ENCODE data around the gene TMEM267.
"Not testable (repeated sequence)": the region's sequence is repeated elsewhere in the genome, so short reads cannot be mapped to it uniquely, and the experiment has no call there.

TMEM267 gene

DNA sequence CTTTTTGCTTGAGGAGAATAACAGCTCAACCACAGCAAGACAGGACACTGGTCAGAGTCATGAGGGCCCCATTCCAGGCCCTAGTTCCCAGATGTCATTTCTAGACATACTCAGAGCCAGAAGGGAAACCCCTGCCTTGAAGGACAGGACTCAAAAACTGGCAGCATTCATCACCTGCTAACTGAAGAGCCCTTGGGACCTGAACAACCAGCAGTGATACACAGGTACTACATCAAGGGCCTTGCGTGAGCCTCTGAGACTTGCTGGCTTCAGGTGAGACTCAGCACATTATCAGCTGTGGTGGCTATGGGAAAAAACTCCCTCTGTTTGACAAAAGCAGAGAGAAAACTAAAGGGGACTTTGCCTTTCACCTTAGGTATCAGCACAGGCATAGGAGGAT is 22.6 kb downstream of the TMEM267 start:
- DNase-seq (ENCODE audit: low read depth in 2 of 3, low spot score in 2 of 3) = no peak

DNA sequence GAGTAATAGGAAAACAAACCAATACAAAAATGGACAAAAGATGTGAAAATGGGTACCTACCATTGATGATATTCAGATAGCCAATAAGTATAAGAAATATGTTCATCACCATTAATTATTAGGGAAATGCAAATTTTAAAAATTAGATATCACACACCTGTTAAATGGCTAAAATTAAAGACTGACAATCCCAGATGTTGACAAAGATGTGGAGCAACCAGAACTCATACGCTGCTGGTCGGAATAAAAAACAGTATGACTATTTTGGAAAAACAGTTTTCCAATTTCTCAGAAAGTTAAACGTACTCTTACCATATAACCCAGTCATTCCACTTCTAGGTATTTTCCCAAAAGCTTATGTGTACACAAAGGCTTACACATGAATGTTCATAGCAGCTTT is 27.1 kb downstream of the TMEM267 start:
- no peak for DNase-seq (ENCODE audit: low read depth in 2 of 3, low spot score in 2 of 3)

DNA sequence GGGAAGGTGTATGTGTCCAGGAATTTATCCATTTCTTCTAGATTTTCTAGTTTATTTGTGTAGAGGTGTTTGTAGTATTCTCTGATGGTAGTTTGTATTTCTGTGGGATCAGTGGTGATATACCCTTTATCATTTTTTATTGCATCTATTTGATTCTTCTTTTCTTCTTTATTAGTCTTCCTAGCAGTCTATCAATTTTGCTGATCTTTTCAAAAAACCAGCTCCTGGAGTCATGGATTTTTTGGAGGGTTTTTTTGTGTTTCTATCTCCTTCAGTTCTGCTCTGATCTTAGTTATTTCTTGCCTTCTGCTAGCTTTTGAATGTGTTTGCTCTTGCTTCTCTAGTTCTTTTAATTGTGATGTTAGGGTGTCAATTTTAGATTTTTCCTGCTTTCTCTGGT is 42.1 kb downstream of the TMEM267 start:
- DNase-seq (ENCODE audit: low read depth in 2 of 3, low spot score in 2 of 3) = not testable (repeated sequence)

DNA sequence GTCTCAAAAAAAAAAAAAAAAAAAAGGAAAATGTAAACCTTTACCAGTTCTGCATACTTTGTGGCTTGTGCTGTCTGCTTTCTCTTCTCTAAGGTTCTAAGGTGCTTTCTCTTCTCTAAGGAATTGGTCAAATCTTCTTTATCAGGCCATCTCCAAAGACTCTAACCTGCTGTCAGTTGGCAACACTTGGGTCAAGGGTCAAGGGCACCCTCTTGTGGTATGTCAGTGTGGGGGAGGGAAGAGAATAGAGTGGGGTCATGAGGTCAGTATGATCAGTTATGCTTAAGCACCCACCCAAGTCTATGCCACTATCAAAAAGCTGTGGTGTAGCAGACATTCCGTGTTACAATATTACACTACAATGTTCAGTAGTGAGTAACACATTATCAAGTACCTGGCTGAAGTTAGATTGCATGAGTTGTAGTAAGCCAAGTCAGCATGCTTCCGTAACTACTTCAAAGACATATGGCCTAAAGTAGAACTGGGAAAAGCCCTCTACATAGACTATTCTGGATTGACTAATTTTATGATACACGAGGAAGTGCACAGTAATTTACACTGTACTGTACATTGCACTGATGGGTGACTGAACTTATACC is 46.5 kb downstream of the TMEM267 start:
- no peak for DNase-seq (ENCODE audit: low read depth in 2 of 3, low spot score in 2 of 3)

DNA sequence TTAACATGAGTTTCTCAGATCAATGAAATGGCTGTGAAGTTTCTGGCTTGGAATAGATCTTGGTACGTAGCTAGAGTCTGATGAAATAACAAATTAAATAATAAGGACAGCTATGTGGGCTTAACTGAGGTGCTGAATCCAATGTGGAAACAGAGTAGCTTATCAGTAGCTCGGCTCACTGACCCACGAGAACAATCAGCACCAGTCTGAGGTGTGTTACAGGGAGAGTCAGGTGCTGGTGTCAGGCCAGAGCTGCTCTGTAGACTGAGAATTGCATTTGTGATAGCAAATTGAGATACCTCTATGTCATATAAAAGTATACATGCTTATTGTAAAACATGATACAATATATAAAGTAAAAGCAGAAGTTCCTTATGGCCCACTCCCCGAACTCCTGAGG is 50.3 kb downstream of the TMEM267 start:
- DNase-seq (ENCODE audit: low read depth in 2 of 3, low spot score in 2 of 3) = no peak

DNA sequence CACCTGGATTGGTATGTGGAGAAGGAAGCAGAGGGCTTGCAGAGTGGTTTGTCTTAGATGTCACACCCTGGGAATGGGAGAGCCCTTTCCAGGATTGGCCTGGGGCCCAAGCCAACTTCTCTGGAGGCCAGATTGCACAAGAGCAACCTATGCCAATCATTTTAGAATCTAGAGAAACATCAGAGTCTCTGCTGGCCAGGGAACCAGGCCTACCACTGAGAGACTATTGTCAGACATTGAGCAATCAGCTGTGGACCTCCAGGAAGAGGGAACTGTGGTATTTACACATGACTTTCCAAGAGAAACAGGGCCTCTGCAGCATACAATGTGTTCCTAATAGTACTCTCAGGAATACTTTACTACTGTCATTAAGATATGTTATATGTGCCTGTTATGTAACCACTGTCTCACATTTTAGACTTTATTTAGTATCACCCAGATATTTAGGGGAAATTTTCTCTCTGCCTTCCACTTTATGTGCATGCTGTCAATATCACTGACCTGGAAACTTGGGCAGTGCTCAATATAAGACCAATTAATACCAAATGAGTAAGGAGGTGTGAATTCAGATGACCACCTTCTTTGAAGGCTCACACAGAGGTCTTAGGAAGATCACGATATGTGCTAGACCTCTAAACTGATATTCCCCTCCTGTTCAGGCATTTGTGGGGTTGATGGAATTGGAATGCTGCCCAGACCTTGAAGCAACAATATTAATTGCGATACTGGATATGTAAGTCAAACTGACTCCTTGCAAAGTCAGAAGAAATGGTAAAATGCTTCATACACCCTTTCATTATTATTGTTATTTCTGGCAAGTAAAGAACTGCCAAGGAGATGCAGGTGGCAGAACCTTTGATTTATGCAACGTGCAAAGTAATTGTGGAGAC is 50.9 kb downstream of the TMEM267 start:
- no peak for DNase-seq (ENCODE audit: low read depth in 2 of 3, low spot score in 2 of 3)

DNA sequence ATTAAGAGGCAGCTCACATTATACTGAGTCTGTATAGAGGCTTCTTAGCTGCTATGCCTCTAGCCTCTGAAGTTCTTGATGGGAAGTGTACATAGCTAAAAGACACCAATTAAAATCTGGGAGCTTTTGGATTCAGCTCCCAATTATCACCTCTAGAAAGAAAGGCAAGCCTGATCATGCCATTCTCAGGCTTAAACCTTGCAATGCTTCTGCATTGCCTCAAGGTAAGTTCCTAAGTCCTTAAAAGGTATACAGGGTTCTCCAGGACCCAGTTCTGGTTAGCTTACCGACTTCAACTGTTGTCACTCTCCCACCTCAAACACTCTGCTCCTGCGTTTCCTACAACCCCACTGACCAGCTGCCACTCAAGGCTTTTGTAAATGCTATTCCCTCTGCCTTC is 54.0 kb downstream of the TMEM267 start:
- no peak for DNase-seq (ENCODE audit: low read depth in 2 of 3, low spot score in 2 of 3)

DNA sequence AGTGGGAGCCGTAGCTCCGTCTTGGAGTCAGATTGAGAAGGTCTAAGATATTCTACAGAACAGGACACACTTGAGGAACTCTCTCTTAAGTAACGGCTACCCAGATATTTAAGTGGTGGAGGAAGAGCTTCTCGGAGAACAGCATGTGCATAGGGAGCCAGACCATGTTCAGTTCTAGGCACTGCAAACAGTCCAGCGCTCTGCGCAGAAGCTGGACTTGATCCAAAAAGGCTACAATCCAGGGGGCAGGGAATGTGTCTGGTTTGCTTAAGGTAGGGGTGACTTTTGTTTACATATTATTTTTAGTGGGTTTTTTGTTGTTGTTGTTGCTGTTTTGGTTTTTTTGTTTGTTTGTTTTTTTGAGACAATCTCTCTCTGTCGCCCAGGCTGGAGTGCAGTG is 54.6 kb downstream of the TMEM267 start:
- no peak for DNase-seq (ENCODE audit: low read depth in 2 of 3, low spot score in 2 of 3)

DNA sequence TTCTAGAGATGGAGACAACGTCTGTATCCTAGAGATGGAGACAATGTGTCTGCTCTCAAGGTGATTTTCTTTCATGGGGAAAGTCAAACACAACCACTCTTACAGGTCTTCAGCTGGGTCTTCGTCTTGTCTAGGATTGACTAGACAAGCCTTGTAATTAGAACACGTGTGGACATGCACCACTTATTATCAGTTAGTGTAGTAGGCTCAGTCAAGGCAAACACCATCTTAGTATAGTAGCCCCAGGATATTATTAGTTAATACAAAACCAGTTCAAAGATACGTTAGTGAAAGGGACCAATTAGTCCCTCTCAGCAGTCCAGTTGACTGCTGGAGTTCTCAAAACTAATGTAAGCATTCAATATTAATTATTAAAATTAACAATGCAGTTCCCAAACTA is 56.4 kb downstream of the TMEM267 start:
- no peak for DNase-seq (ENCODE audit: low read depth in 2 of 3, low spot score in 2 of 3)

DNA sequence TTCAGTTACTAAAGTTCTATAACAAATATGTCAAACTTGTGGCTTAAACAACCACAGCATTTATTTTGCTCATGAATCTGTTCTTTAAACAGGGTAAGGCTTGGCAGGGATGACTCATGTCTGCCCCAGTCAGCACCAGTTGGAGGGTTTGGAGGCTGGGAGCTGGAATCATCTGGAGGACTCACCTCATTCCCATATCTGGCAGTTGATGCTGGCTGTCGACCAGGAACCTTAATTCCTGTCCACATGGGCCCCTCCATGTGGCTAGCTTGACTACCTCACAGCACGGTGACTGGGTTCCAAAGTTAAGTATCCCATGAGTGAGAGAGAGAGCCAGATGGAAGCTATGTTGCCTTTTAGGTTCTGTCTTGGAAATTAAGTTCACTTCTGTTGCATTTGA is 57.7 kb downstream of the TMEM267 start:
- no peak for DNase-seq (ENCODE audit: low read depth in 2 of 3, low spot score in 2 of 3)

DNA sequence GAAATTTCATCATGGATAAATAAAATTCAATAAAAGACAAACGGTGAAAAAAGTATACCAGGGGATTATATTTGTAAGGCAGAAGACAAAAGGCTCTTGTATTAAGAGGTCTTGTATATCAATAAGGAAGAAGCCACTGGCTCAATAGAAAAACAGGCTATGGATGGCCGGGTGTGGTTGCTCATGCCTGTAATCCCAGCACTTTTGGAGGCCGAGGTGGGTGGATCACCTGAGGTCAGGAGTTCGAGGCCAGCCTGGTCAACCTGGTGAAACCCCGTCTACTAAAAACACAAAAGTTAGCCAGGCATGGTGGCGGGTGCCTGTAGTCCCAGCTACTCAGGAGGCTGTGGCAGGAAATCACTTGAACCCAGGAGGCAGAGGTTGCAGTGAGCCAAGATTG is 60.6 kb downstream of the TMEM267 start:
- DNase-seq (ENCODE audit: low read depth in 2 of 3, low spot score in 2 of 3) = not testable (repeated sequence)

DNA sequence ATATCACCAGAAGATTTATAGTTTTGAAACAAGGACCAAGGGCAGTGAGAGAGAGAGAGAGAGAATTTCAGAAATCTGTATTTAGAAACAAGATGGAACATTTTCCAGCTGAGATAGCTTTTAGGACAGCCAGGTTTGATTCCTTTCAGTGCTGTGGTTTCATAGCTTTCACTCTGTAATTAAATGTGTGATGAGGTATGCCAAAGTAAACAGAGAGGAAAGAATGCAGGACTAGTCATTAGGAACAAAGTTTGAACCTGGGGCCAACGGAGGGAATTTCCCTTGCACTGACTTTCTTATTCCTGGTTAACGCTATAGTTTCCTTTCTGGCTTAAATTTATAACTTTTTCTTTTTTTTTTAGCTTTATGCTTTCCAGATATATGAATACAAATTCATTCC is 61.5 kb downstream of the TMEM267 start:
- no peak for DNase-seq (ENCODE audit: low read depth in 2 of 3, low spot score in 2 of 3)

DNA sequence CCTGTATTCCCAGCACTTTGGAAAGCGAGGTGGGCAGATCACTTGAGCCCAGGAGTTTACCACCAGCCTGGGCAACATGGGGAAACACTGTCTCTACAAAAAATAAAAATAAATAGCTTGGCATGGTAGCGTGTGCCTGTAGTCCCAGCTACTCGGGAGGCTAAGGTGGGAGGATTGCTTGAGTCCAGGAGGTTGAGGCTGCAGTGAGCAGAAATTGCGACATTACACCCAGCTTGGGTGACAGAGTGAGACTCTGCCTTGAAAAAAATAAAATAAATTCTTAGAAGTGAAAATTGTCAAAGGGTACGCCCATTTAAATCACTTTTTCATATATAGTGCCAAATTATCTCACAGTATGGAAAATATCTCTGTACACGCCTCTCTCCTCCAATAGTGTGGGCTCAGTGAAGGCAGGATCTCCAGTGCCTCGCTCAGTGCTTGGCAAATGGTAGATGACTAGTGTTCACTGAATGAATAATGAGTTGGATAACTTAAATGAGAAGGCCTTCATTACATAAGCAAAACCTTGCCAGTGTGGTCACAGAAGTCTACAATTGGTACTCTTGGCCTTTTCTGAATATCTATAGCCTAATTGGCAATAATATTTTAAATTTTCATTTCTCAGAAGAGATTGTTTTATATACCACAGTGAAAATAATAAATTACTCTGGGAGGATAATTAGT is 62.1 kb downstream of the TMEM267 start:
- no peak for DNase-seq (ENCODE audit: low read depth in 2 of 3, low spot score in 2 of 3)

DNA sequence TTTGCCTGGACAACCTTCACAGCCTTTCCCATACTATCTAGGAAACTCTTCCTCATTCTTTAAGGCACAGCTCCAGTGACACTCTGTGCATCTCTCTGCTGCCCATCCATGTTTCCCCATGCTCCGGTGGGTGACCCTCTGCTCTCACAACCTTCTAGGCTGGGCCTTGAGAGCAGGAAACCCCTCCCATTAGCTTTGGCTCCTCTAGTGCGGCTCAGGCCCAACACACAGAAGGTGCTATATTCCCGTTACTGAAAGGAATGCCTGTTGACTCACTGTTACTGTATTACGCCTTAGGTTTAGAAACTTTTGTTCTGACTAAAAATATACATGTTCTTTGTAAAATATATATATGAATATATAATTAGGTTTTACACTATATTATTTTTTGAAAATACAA is 63.4 kb downstream of the TMEM267 start:
- no peak for DNase-seq (ENCODE audit: low read depth in 2 of 3, low spot score in 2 of 3)

DNA sequence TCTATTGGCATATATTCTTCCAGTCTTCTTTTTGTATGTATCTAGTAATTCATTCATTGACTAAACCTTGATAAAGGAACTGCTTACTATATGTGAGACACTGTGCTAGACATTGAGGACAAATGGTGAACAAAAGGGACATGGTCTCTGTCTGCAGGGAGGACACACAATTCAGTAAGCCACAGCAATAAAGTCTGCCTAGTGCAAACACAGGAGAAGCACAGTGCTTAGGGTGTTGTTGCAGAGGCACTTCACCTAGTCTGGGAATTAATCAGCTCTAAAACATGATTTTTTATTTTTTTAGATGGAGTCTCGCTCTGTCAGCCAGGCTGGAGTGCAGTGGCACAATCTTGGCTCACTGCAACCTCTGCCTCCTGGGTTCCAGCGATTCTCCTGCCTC is 65.1 kb downstream of the TMEM267 start:
- DNase-seq (ENCODE audit: low read depth in 2 of 3, low spot score in 2 of 3) = no peak

DNA sequence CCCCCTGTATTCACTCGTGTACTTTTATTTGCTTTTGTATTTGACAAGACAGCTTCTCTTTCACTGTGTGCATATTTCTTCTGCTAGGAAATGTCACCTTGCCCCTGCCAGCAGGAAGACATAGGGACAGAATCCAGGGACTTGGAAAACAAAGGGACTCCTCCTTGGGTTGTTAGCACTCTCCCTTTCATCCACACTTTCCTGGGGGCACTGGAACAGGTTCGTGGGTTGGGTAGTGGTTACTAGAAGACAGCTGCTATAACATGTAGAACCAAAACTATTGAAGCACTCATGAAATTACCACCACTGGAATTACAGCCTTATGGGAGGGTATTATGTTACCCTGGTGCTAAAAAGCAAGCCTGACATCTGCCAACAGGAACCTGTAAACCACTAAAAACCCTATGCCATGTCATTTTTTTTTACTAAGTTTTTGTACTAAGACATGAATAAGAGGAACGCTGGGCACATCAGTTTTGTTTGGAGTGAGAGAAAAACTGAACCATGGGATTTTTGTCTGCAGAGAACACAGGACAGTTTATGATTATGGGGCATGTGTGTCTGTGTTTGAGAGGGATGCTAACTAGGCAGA is 66.8 kb downstream of the TMEM267 start:
- no peak for DNase-seq (ENCODE audit: low read depth in 2 of 3, low spot score in 2 of 3)

DNA sequence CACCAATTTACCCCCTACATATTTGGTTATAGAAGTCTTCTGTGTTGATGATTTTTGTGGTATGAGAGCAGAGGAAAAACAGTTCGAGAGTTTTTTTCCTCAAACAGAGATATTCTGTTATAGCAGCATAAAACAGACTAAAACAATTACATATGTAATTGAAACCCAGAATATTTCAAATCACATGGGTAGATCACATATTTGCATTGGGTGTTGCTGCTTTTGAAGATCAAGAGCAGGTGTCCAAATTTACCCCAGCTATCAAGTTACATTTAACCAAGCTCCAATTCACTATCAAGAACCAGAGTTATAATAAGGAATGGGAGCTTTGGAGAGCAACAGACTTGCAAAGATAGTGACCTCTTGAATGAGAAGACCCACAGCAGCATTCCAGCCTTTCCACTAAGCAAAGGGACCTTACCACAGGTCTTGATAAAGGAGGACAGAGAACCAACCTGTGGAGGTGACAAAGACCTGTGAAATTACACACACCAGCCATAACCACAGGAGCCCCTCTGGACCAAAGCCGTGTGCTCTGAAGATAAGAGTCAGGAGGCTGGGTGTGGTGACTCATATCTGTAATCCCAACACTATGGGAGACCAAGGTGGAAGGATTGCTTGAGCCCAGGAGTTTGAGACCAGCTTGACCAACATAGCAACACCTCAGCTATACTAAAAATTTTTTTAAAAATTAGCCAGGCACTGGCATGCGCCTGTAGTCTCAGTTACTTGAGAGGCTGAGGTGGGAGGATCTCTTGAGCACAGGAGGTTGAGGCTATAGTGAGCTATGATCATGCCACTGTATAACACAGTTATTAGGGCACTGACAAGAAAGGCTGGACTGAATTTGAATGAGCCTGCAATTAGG is 67.5 kb downstream of the TMEM267 start:
- no peak for DNase-seq (ENCODE audit: low read depth in 2 of 3, low spot score in 2 of 3)

DNA sequence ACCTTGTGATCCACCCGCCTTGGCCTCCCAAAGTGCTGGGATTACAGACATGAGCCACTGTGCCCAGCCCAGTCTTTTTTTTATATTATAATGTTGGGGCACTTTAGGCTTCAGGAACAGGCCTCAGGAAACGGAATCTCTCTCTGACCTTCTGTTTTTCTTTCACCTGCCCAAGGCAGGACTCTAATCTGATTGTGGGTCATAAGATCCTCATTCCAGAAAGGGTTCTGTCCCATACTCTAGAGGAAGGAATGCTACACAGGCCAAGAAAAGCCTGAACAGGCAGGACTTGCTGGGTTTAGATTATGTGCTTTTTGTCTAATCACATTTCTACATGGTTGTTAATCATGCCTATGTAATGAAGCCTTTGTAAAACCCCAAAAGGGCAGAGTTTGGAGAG is 69.7 kb downstream of the TMEM267 start:
- DNase-seq (ENCODE audit: low read depth in 2 of 3, low spot score in 2 of 3) = no peak

DNA sequence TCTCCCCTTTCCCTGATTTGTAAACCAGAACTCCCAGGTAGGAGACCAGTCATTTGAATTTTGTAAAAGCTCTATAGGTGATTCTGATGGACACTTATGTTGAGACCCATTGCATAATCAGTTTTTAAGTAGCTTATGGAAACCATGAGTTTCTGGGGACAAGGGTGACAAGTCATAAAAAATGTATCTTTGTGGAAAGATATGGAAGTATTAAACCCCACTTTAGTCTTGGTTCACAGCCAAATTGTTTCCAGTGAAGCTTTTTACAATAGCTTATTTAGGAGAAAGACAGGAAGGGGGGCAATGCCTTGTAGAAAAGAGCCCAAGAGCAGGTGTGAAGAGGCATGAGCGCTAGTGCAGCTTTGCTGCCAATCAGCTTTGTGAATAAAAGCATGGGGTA is 71.0 kb downstream of the TMEM267 start:
- DNase-seq (ENCODE audit: low read depth in 2 of 3, low spot score in 2 of 3) = no peak

DNA sequence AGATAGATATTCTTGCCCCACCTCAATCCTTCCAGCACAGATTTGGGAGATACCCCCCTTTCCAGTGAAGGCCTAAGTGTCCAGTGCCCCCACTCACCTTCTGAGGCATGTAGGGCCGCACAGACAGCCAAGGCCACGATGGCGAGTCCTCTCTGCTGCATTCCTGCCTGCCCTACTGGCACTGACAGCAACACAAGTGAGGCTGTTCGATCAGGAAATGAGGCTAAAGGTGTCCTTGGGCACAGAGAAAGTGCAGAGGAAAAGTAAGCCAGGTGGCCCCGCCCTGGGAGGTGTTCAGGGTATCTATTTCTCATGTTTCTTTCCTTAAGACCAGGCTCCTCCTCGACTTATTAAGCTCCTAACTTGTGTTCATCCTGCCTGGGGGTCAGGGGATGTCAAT is 71.5 kb downstream of the TMEM267 start, which contains the start of gene CCL28:
TSS of gene CCL28 (minus strand) at position 236 of the 400 bp plus-strand sequence. CDS start at position 161, 75 bp downstream.
- DNase-seq (ENCODE audit: low read depth in 2 of 3, low spot score in 2 of 3) = no peak

DNA sequence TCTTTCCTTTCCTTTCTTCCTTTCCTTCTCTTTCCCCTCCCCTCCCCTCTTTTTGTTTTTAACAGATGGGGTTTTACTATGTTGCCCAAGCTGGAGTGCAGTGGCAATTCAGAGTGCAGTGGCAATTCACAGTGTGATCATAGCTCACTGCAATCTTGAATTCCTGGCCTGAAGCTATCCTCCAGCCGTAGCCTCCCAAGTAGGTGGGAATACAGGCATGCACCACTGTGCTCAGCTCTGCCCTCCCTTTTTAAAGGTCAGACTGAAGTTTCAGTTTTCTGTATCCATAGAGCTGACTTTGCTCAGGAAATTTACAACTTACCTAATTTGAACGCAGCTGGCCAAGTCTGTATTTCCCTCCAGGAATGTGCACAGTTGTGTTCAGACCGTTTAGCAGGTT is 72.2 kb downstream of the TMEM267 start:
- DNase-seq (ENCODE audit: low read depth in 2 of 3, low spot score in 2 of 3) = no peak
